Measurements from ENCODE around the gene FPGT.
"Not testable (repeated sequence)": the region's sequence is repeated elsewhere in the genome, so short reads cannot be mapped to it uniquely, and the experiment has no call there.

- TF ChIP-seq CTCF (IDR thresholded peaks at IDR 0.05); POLR2AphosphoS5 (IDR thresholded peaks at IDR 0.05; ENCODE audit: insufficient read depth in 1 of 2, low read depth in 1 of 2): not testable (repeated sequence)
These were observed 23.6 kb upstream of the FPGT start for GRCh38 chr1:74174423-74174822.
